ENCODE results near the gene DDX11.
"Not testable (repeated sequence)": the region's sequence is repeated elsewhere in the genome, so short reads cannot be mapped to it uniquely, and the experiment has no call there.

DNA sequence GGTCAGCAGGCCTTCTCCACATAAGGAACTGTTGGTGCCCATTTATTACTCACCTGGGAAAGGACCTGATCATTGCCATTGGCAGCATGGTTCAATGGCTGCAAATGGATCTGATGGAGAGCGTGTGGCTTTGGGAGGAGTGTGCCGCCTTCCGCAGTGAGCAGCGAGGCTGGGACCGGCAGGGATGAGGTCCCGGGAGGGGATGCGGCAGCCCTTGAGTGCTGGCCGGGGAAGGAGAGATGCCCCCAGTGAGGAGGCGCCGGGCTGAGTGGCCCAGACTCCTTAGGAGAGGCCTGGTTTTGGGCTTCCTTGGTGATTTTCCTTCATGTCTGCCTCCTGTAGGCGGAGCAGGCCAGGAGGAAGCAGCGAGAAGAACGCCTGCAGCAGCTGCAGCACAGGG is 10.6 kb downstream of the DDX11 start:
- TF ChIP-seq, protein P1, sequence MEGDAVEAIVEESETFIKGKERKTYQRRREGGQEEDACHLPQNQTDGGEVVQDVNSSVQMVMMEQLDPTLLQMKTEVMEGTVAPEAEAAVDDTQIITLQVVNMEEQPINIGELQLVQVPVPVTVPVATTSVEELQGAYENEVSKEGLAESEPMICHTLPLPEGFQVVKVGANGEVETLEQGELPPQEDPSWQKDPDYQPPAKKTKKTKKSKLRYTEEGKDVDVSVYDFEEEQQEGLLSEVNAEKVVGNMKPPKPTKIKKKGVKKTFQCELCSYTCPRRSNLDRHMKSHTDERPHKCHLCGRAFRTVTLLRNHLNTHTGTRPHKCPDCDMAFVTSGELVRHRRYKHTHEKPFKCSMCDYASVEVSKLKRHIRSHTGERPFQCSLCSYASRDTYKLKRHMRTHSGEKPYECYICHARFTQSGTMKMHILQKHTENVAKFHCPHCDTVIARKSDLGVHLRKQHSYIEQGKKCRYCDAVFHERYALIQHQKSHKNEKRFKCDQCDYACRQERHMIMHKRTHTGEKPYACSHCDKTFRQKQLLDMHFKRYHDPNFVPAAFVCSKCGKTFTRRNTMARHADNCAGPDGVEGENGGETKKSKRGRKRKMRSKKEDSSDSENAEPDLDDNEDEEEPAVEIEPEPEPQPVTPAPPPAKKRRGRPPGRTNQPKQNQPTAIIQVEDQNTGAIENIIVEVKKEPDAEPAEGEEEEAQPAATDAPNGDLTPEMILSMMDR (conservative IDR thresholded peaks at IDR 0.05 in 1 of 2, IDR thresholded peaks at IDR 0.05 in 1 of 2; ENCODE audit: low read depth in 1 of 2, low read length in 2 of 2): not testable (repeated sequence)
- TF ChIP-seq EZH2 (IDR thresholded peaks at IDR 0.05; ENCODE audit: low read length, missing control alignments): not testable (repeated sequence)

Data from fibroblast of lung (primary cell).